SK-N-SH (cell line): ENCODE data around the gene SYNDIG1L. TPM values are rescaled to one million over a fixed set of nuclear protein-coding genes. Genes with fewer than 3 reads are reported as not detected.

Source experiments
- CTCF ChIA-PET: fragments of 300-600, 350-600 bp; formaldehyde crosslinking; extraction: SDS; loops from one replicate; lab custom pipeline; 2021; lab: Yijun Ruan, JAX
- POLR2A ChIA-PET: fragments of 350-600 bp; sonication (Branson Sonifier 250); formaldehyde crosslinking; extraction: SDS; loops from one replicate; lab custom pipeline; 2020; ENCODE audit warnings: antibody characterized with exemption, inconsistent platforms; lab: Yijun Ruan, JAX
- DNase-seq: peaks from one replicate; pipeline ENCODE4 v3.0.0; 2012
- H2AFZ ChIP-seq: fragments of 200-600 bp; sonication (generic); 2 replicates; pipeline ENCODE4 v1.8.1; 2016; ENCODE audit warnings: antibody characterized with exemption, mild to moderate bottlenecking, low read depth
- H3F3A ChIP-seq: fragments of 200-600 bp; sonication (generic); replicated peaks from 2 replicates; pipeline ENCODE3; 2016; ENCODE audit warnings: antibody characterized with exemption, mild to moderate bottlenecking; ENCODE audit not compliant: insufficient read depth
- H3K27ac ChIP-seq, 2 experiments: fragments of 200-500 bp in 1 of 2; fragments of 200-600 bp in 1 of 2; sonication (Bioruptor generic) in 1 of 2; sonication (generic), shearing (Covaris generic) in 1 of 2; 2 replicates each; pipeline versions ENCODE4 v1.5.1 to v1.6.1; 2014 to 2016; ENCODE audit warnings: low read depth in 2 of 2, inconsistent platforms in 1 of 2, low read length in 1 of 2, mild to moderate bottlenecking in 1 of 2, mixed read lengths in 1 of 2
- H3K27me3 ChIP-seq: fragments of 200-600 bp; sonication (generic), shearing (Covaris generic); 2 replicates; pipeline ENCODE4 v1.6.1; 2016; ENCODE audit warnings: mixed run types; ENCODE audit not compliant: insufficient read depth
- H3K36me3 ChIP-seq, 2 experiments: fragments of 200-500 bp in 1 of 2; fragments of 200-600 bp in 1 of 2; sonication (Bioruptor generic) in 1 of 2; sonication (generic) in 1 of 2; replicated peaks in 1 of 2; 2 replicates each; pipeline versions ENCODE3 to v1.5.1; 2014 to 2016; ENCODE audit warnings: low read length in 1 of 2, mild to moderate bottlenecking in 1 of 2; ENCODE audit not compliant: insufficient read depth in 2 of 2, control insufficient read depth in 1 of 2
- H3K4me1 ChIP-seq, 2 experiments: fragments of 200-500 bp in 1 of 2; fragments of 200-600 bp in 1 of 2; sonication (Bioruptor generic) in 1 of 2; sonication (generic), shearing (Covaris generic) in 1 of 2; 2 replicates each; pipeline versions ENCODE4 v1.5.1 to v1.6.1; 2014 to 2016; ENCODE audit warnings: low read depth in 1 of 2, low read length in 1 of 2, mixed run types in 1 of 2; ENCODE audit not compliant: insufficient read depth in 2 of 2, control insufficient read depth in 1 of 2
- H3K4me2 ChIP-seq: fragments of 200-600 bp; sonication (generic), shearing (Covaris generic); 2 replicates; pipeline ENCODE4 v1.6.1; 2017; ENCODE audit warnings: mixed run types
- H3K4me3 ChIP-seq, 2 experiments: fragments of 200-500 bp in 1 of 2; fragments of 200-600 bp in 1 of 2; sonication (Bioruptor generic) in 1 of 2; sonication (generic), shearing (Covaris generic) in 1 of 2; 2 replicates each; pipeline versions ENCODE4 v1.5.1 to v1.8.1; 2014 to 2016; ENCODE audit warnings: low read depth in 2 of 2, inconsistent platforms in 1 of 2, low read length in 1 of 2, mild to moderate bottlenecking in 1 of 2, mixed read lengths in 1 of 2, moderate library complexity in 1 of 2
- H3K79me2 ChIP-seq: fragments of 200-600 bp; sonication (generic); 2 replicates; pipeline ENCODE4 v1.8.1; 2017; ENCODE audit warnings: mild to moderate bottlenecking; ENCODE audit not compliant: insufficient read depth
- H3K9ac ChIP-seq: fragments of 200-600 bp; sonication (generic); 2 replicates; pipeline ENCODE4 v1.6.1; 2017; ENCODE audit warnings: mixed run types
- H3K9me2 ChIP-seq: fragments of 200-600 bp; sonication (generic); 2 replicates; pipeline ENCODE4 v1.6.1; 2017; ENCODE audit warnings: mixed run types
- H3K9me3 ChIP-seq: fragments of 200-600 bp; sonication (generic); 2 replicates; pipeline ENCODE4 v1.6.1; 2017; ENCODE audit warnings: mixed run types, mild to moderate bottlenecking, moderate library complexity
- H4K20me1 ChIP-seq: fragments of 200-600 bp; sonication (generic); 2 replicates; pipeline ENCODE4 v1.6.1; 2017; ENCODE audit warnings: mild to moderate bottlenecking, mixed run types; ENCODE audit not compliant: insufficient read depth
- CHD2 ChIP-seq: fragments of 150-350 bp; IDR thresholded peaks from 2 replicates; pipeline ENCODE4 v1.6.1; 2018; ENCODE audit warnings: low read length; ENCODE audit not compliant: partially characterized antibody
- EP300 ChIP-seq, 2 experiments: IDR thresholded peaks; 2 replicates each; pipeline versions ENCODE4 v1.4.0 to v1.6.1; 2012; ENCODE audit warnings: borderline replicate concordance in 1 of 2, low read depth in 1 of 2, low read length in 1 of 2
- EZH2phosphoT487 ChIP-seq: fragments of 200-600 bp; sonication (generic); IDR thresholded peaks from 2 replicates; pipeline ENCODE4 v1.6.1; 2017; ENCODE audit warnings: low read depth, mixed run types, mild to moderate bottlenecking, antibody characterized with exemption, moderate library complexity, borderline replicate concordance
- FOXJ3 ChIP-seq: sonication (generic); formaldehyde crosslinking; IDR thresholded peaks from 2 replicates; pipeline ENCODE4 v1.5.1; 2020; ENCODE audit warnings: mild to moderate bottlenecking, missing genetic modification reagents
- FOXM1 ChIP-seq: IDR thresholded peaks from 2 replicates; pipeline ENCODE4 v1.4.0; 2012; ENCODE audit warnings: low read depth, mild to moderate bottlenecking
- GABPA ChIP-seq: IDR thresholded peaks from 2 replicates; pipeline ENCODE4 v1.4.0; 2012; ENCODE audit warnings: low read depth, mild to moderate bottlenecking
- NFIC ChIP-seq: IDR thresholded peaks from 2 replicates; pipeline ENCODE4 v1.4.0; 2012; ENCODE audit warnings: borderline replicate concordance
- NRF1 ChIP-seq: IDR thresholded peaks from 2 replicates; pipeline ENCODE4 v1.6.1; 2012; ENCODE audit warnings: low read depth, mild to moderate bottlenecking, low read length
- POLR2AphosphoS5 ChIP-seq: IDR thresholded peaks from 2 replicates; pipeline ENCODE4 v1.6.1; 2012; ENCODE audit warnings: low read depth, low read length
- RAD21 ChIP-seq: IDR thresholded peaks from 2 replicates; pipeline ENCODE4 v1.6.1; 2012; ENCODE audit warnings: mild to moderate bottlenecking, low read length
- RFX5 ChIP-seq: IDR thresholded peaks from 2 replicates; pipeline ENCODE4 v1.6.1; 2012; ENCODE audit warnings: mild to moderate bottlenecking, improper control_type of control experiment, low read length
- TAF1 ChIP-seq: IDR thresholded peaks from 2 replicates; pipeline ENCODE4 v1.6.1; 2012; ENCODE audit warnings: low read depth, mild to moderate bottlenecking, low read length, moderate library complexity, borderline replicate concordance
- YY1 ChIP-seq: IDR thresholded peaks from 2 replicates; pipeline ENCODE4 v1.4.0; 2012; ENCODE audit warnings: low read depth, mild to moderate bottlenecking
- WGBS: methylation state at CpG from one replicate; pipeline ENCODE4 v1.1.6; 2017; ENCODE audit warnings: low lambda C conversion rate; 5-methylcytosine and 5-hydroxymethylcytosine counted together
- polyA plus RNA-seq, 3 experiments: library from polyadenylated mRNA; depleted of rRNA; stranded (reverse); fragments of >200 nt; gene quantifications; 2 replicates each; pipeline ENCODE4 v1.2.3, GENCODE V29; 2012
- TF ChIP-seq, protein P1 (sequence below): IDR thresholded peaks from 2 replicates; pipeline ENCODE4; 2012
- TF ChIP-seq, protein P2 (sequence below): IDR thresholded peaks from 2 replicates; pipeline ENCODE4 v1.6.1; 2012; ENCODE audit warnings: mild to moderate bottlenecking, low read depth, low read length, moderate library complexity
- TF ChIP-seq, protein P3 (sequence below): IDR thresholded peaks from 2 replicates; pipeline ENCODE4 v1.4.0; 2012; ENCODE audit warnings: low read depth
- TF ChIP-seq, protein P4 (sequence below): IDR thresholded peaks from 2 replicates; pipeline ENCODE4 v1.4.0; 2012; ENCODE audit warnings: low read depth, borderline replicate concordance

The SYNDIG1L gene
- polyA plus RNA-seq, 1 of the 3 experiments (the other 2 are of a cell fraction), result not detected

DNA sequence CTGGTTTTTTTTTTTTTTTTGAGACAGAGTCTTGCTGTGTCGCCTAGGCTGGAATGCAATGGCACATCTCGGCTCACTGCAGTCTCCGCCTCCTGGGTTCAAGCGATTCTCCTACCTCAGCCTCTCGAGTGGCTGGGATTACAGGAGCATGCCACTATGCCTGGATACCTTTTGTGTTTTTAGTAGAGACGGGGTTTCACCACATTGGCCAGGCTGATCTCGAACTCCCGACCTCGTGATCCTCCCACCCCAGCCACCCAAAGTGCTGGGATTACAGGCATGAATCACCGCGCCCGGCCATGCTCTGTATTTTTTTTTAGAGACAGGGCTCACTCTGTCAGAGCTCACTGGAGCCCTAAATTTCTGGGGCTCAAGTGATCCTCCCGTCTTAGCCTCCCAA, 45.2 kb downstream of the SYNDIG1L start:
- WGBS, result 86% methylated on average over 12 of the region's 13 CpGs
- H3K4me3 ChIP-seq, result no peak overlapping the region
- no peaks in the 10 kb centered on the region for H3F3A ChIP-seq
- TF ChIP-seq NRF1 (no peak), FOXM1 (no peak), EP300 (IDR thresholded peaks at IDR 0.05; ENCODE audit: borderline replicate concordance in 1 of 2, low read depth in 1 of 2, low read length in 1 of 2) (no peak), RAD21 (no peak), FOXJ3 (no peak), EZH2phosphoT487 (no peak), YY1 (no peak), GABPA (no peak), CHD2 (no peak), NFIC (no peak), POLR2AphosphoS5 (no peak), RFX5 (no peak), TAF1 (no peak)
- TF ChIP-seq, protein P1, sequence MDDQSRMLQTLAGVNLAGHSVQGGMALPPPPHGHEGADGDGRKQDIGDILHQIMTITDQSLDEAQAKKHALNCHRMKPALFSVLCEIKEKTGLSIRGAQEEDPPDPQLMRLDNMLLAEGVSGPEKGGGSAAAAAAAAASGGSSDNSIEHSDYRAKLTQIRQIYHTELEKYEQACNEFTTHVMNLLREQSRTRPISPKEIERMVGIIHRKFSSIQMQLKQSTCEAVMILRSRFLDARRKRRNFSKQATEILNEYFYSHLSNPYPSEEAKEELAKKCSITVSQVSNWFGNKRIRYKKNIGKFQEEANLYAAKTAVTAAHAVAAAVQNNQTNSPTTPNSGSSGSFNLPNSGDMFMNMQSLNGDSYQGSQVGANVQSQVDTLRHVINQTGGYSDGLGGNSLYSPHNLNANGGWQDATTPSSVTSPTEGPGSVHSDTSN, result no peak
- TF ChIP-seq, protein P2, sequence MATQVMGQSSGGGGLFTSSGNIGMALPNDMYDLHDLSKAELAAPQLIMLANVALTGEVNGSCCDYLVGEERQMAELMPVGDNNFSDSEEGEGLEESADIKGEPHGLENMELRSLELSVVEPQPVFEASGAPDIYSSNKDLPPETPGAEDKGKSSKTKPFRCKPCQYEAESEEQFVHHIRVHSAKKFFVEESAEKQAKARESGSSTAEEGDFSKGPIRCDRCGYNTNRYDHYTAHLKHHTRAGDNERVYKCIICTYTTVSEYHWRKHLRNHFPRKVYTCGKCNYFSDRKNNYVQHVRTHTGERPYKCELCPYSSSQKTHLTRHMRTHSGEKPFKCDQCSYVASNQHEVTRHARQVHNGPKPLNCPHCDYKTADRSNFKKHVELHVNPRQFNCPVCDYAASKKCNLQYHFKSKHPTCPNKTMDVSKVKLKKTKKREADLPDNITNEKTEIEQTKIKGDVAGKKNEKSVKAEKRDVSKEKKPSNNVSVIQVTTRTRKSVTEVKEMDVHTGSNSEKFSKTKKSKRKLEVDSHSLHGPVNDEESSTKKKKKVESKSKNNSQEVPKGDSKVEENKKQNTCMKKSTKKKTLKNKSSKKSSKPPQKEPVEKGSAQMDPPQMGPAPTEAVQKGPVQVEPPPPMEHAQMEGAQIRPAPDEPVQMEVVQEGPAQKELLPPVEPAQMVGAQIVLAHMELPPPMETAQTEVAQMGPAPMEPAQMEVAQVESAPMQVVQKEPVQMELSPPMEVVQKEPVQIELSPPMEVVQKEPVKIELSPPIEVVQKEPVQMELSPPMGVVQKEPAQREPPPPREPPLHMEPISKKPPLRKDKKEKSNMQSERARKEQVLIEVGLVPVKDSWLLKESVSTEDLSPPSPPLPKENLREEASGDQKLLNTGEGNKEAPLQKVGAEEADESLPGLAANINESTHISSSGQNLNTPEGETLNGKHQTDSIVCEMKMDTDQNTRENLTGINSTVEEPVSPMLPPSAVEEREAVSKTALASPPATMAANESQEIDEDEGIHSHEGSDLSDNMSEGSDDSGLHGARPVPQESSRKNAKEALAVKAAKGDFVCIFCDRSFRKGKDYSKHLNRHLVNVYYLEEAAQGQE, result no peak
- TF ChIP-seq, protein P3, sequence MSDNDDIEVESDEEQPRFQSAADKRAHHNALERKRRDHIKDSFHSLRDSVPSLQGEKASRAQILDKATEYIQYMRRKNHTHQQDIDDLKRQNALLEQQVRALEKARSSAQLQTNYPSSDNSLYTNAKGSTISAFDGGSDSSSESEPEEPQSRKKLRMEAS, result no peak
- TF ChIP-seq, protein P4, sequence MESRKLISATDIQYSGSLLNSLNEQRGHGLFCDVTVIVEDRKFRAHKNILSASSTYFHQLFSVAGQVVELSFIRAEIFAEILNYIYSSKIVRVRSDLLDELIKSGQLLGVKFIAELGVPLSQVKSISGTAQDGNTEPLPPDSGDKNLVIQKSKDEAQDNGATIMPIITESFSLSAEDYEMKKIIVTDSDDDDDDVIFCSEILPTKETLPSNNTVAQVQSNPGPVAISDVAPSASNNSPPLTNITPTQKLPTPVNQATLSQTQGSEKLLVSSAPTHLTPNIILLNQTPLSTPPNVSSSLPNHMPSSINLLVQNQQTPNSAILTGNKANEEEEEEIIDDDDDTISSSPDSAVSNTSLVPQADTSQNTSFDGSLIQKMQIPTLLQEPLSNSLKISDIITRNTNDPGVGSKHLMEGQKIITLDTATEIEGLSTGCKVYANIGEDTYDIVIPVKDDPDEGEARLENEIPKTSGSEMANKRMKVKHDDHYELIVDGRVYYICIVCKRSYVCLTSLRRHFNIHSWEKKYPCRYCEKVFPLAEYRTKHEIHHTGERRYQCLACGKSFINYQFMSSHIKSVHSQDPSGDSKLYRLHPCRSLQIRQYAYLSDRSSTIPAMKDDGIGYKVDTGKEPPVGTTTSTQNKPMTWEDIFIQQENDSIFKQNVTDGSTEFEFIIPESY, result no peak
- H3K27me3 ChIP-seq, result peaks cover 2% of the 10 kb centered on the region; the same call in 1 of the 2 replicates
- no peak overlapping the region for H3K27ac ChIP-seq
- H3K4me2 ChIP-seq, result no peak overlapping the region
- no peaks in the 10 kb centered on the region for H3K36me3 ChIP-seq
- ChIA-PET CTCF (interaction anchor here (1.8 kb wide), 1 partner anchor 98 kb away, joined by 4 read pairs; no protein-coding TSS in a partner anchor), POLR2A (no interaction called here)
- no peaks in the 10 kb centered on the region for H3K9me2 ChIP-seq
- H4K20me1 ChIP-seq, result no peaks in the 10 kb centered on the region
- DNase-seq, result no peak
- no peaks in the 10 kb centered on the region for H3K9me3 ChIP-seq
- no peaks in the 10 kb centered on the region for H3K79me2 ChIP-seq
- H2AFZ ChIP-seq, result no peak overlapping the region
- no peaks in the 10 kb centered on the region for H3K4me1 ChIP-seq
- H3K9ac ChIP-seq, result no peak overlapping the region
